HG03342 (cell line): ENCODE measurements around the gene PCDH9.

Source experiments
- ATAC-seq: cut with Tn5 transposase; IDR thresholded peaks from one replicate; pipeline ENCODE4 v1.9.1; 2021; ENCODE audit warnings: mild to moderate bottlenecking, moderate library complexity; ENCODE audit not compliant: unreplicated experiment

PCDH9 gene

GRCh38 chr13:66859078-66859477, 371.1 kb downstream of the PCDH9 start:
- ATAC-seq, result no peak

- no peak for ATAC-seq
These were observed 372.0 kb downstream of the PCDH9 start for GRCh38 chr13:66858163-66858562.

- ATAC-seq, result no peak
These were observed 375.0 kb downstream of the PCDH9 start for GRCh38 chr13:66855131-66855530.

- no peak for ATAC-seq
These were observed 376.6 kb downstream of the PCDH9 start for GRCh38 chr13:66853564-66853963.

GRCh38 chr13:66849706-66850105, 380.4 kb downstream of the PCDH9 start:
- no peak for ATAC-seq

GRCh38 chr13:66847541-66847940, 382.6 kb downstream of the PCDH9 start:
- no peak for ATAC-seq

- no peak for ATAC-seq
These were observed 384.7 kb downstream of the PCDH9 start for GRCh38 chr13:66845393-66845792.

GRCh38 chr13:66844933-66845332, 385.2 kb downstream of the PCDH9 start:
- ATAC-seq, result no peak

GRCh38 chr13:66842766-66843165, 387.4 kb downstream of the PCDH9 start:
- no peak for ATAC-seq

GRCh38 chr13:66840621-66841020, 389.5 kb downstream of the PCDH9 start:
- no peak for ATAC-seq

- ATAC-seq, result no peak
These were observed 392.9 kb downstream of the PCDH9 start for GRCh38 chr13:66837246-66837645.

- ATAC-seq, result no peak
These were observed 395.0 kb downstream of the PCDH9 start for GRCh38 chr13:66835040-66835628.

- ATAC-seq, result peak; percentile 50
These were observed 399.0 kb downstream of the PCDH9 start for GRCh38 chr13:66830940-66831716.

GRCh38 chr13:66829803-66830202, 400.3 kb downstream of the PCDH9 start:
- no peak for ATAC-seq

- ATAC-seq, result no peak
These were observed 403.7 kb downstream of the PCDH9 start for GRCh38 chr13:66826398-66826797.

GRCh38 chr13:66821551-66821950, 408.6 kb downstream of the PCDH9 start:
- no peak for ATAC-seq

- no peak for ATAC-seq
These were observed 418.7 kb downstream of the PCDH9 start for GRCh38 chr13:66811455-66811854.

- no peak for ATAC-seq
These were observed 420.7 kb downstream of the PCDH9 start for GRCh38 chr13:66809485-66809884.

GRCh38 chr13:66807251-66807650, 422.9 kb downstream of the PCDH9 start:
- no peak for ATAC-seq

- no peak for ATAC-seq
These were observed 424.5 kb downstream of the PCDH9 start for GRCh38 chr13:66805657-66806056.

- no peak for ATAC-seq
These were observed 426.2 kb downstream of the PCDH9 start for GRCh38 chr13:66803808-66804456.
